GM18858 (cell line): Measurements from ENCODE around the gene TRIM17.
A peak's percentile ranks its signal among the peaks of the same experiment; 100 is the strongest.

ENCODE experiments used
- ATAC-seq: cut with Tn5 transposase; IDR thresholded peaks from one replicate; pipeline ENCODE4 v1.9.1; 2021; ENCODE audit not compliant: unreplicated experiment

Gene TRIM17

DNA sequence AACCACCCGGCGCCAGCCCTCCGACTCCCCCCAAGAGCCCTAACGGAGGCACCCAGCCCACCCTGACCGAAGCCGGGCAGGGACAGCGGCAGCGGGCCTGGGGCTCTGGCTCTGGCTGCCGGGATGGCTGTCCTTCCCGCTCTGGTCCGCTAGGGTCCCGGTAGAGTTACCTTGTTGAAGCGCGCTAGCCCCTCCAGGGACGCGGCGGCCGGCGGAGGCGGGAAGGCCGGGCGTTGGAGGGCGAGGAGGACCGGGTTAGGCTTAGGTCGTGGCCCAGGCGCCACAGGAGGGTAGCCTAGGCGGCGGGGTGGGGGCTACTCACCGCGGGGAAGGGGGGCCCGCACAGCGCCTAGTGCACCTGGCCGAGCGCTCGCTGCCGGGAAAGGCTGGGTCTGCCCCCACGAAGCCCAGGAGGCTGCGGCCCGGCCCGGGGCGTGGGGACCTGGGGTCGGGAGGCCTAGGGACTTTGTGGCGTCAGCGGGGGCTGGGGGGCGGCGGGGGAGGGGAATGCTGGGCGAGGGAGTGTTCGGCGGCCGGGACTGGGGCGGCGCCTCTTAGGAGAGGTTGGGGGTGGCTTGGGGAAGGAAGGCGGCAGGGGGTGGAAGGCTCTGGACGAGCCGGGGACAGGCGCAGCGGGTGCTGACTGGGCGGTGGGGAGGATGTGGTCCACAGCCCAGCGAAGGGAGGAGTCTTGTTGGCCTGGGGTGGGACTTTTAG, at the start of gene TRIM17:
TSS of gene TRIM17 (minus strand) at position 645 of the 717 bp plus-strand sequence. CDS start 1,789 bp downstream, outside the sequence.
- no peak for ATAC-seq

GRCh38 chr1:228465571-228466146, 49.0 kb upstream of the TRIM17 start:
- no peak for ATAC-seq

DNA sequence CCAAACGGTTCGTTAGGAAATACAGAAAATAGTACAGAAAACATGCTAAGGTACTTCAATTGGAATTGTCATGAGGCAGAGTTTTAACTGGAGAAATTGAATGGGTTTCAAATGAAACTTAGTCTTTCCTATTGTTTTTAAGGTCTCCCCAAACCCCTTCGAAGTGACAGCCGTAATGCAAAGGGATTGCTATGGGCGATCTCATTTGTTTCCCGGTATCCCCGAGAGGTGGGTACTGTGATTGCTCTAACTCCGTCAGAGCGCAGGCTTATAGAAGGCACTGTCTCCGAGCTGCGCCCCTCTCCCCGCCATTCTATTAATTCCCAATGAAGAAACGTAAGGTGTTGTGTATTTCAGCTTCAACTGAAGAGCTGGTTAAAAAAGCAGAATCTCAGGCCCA, 48.5 kb upstream of the TRIM17 start:
- ATAC-seq, result no peak

GRCh38 chr1:228464487-228464983, 47.9 kb upstream of the TRIM17 start:
- ATAC-seq, result peak; percentile 62

DNA sequence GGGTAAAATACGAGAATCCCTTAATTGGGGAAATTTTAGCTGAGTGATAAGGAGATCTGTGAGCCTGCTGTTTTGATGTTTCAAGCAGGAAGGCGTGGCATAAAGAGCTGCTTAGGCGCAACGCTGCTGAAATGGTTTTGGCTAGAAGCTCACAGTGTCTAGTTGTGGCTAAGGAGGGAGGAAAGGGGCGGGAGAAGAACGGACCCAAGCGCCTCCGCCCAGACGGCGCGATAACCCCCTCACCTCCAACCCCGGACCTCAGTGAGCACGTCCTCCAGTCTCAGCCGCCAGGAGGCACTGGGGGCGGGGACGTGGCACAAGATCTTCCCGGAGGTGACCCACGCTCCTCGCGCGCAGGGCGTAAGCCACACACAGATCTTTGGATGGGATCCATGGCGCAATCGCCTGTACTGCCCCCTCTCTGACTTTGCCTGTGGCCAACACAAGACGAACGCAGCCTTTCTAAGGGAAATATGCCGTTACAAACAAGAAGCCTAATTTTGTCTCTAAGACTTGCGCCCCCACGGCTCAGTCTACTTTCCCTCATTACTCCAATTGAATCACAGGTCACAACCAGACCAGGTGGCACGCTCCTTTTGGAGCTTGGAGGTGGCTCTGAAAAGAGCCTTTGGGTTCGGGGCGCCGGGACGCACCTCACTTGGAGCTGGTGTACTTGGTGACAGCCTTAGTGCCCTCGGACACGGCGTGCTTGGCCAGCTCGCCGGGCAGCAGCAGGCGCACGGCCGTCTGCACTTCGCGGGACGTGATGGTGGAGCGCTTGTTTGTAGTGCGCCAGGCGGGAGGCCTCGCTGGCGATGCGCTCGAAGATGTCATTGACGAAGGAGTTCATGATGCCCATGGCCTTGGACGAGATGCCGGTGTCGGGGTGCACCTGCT, 47.1 kb upstream of the TRIM17 start:
- peak; percentile 39 for ATAC-seq

DNA sequence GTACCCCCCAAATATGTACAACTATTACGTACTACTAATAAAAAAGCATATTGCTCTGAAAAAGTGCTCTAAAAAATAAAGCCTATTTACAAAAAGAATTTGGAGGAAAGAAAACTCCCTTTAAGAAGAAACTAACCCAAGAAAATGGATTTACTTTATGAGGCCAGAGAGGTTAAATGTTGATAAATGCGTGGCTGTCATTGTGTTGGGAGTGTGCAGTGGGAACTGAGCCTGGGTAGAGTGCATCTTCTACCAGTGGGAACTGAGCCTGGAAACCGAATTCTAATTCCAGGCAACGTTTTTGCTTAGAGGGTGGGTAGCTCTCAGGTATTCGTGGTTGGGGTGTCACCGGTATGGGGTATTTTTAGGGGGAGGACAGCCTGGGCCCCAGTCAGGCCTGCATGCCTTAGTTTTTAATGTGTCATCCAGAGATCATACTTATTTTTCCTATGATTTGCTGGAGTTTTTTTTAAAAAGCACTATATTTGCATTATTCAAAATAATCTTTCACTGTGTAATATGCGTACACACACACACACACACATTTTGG, 46.4 kb upstream of the TRIM17 start:
- ATAC-seq, result no peak

- ATAC-seq, result no peak
These were observed 45.9 kb upstream of the TRIM17 start for GRCh38 chr1:228462560-228462959.

DNA sequence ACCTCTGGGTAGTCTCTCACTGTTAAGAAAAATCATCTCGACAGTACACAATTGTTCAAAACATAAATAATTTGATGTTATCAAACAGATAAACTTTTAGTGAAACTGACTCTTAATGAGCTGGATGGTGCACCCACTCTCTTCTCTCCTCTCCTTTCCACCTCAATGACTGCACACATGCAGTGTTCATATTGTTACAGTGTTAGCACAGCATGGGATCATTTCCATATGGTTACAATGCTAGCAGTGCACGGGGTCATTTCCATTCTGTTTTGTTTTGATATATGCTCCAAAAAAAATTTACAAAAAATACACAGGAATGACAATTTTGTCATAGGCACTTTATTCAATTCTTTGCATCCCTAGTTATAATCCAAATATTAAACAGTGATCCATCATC, 44.2 kb upstream of the TRIM17 start:
- no peak for ATAC-seq

GRCh38 chr1:228459091-228459993, 42.7 kb upstream of the TRIM17 start:
- no peak for ATAC-seq

DNA sequence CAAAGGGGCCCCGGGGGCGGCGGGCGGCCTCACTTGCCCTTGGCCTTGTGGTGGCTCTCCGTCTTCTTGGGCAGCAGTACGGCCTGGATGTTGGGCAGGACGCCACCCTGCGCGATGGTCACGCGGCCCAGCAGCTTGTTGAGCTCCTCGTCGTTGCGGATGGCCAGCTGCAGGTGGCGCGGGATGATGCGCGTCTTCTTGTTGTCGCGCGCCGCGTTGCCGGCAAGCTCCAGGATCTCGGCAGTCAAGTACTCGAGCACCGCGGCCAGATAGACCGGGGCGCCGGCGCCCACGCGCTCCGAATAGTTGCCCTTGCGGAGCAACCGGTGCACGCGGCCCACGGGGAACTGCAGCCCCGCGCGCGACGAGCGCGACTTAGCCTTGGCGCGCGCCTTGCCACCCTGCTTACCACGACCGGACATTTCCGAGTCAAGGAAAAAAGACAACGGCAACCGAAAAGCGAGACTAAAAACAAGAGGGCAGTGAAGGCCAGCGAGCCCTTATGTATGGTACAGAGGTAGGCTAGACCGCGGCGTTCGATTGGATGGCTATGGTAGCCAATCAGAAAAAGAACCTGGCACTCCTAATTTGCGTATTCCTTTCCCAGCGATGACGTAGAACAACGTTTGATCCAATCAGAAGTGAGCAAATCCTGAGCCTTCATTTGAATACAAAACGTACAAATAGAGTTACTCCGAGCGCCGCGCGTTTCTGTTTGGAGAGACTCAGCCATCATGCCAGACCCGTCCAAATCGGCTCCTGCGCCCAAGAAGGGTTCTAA, 40.9 kb upstream of the TRIM17 start:
- peak; percentile 83 for ATAC-seq

GRCh38 chr1:228457017-228457395, 40.3 kb upstream of the TRIM17 start:
- no peak for ATAC-seq

- no peak for ATAC-seq
These were observed 39.8 kb upstream of the TRIM17 start for GRCh38 chr1:228456252-228457016.

GRCh38 chr1:228455715-228456114, 39.1 kb upstream of the TRIM17 start:
- ATAC-seq, result no peak

DNA sequence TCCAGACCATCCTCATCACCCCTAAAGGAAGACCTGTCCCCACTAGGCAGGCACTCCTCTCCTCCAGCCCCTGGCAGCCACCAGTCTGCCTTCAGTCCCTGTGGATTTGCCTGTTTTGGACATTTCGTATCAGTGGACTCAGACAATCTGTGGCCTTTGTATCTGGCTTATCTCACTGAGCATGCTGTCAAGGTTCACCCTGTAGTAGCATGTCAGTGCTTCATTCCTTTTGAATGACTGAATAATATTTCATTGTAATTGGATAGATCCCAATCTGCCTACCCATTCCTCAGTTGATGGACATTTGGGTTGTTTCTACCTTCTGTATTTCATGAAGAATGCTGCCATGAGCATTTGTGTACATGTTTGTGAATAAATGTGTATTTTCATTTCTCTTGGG, 37.6 kb upstream of the TRIM17 start:
- no peak for ATAC-seq

DNA sequence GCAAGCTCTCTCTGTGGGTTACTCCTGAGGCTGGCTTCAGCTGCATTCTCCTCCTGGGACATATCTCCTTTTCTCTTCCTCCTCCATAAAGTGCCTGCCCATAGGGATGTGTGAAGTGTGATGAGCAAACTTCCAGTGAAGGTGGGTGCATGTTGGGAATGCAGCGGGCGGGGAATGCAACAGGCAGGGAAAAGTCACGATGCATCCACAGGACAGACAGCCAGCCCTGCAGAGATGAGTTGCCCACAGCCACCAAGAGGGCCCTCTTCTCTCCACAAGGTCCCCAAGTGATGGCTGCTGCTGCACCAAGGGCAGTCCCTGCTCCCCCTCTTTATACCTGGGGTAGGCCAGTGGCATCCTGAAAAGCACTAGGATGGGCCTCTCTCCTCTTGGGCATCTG, 37.0 kb upstream of the TRIM17 start:
- ATAC-seq, result no peak

GRCh38 chr1:228453022-228453560, 36.4 kb upstream of the TRIM17 start:
- no peak for ATAC-seq

DNA sequence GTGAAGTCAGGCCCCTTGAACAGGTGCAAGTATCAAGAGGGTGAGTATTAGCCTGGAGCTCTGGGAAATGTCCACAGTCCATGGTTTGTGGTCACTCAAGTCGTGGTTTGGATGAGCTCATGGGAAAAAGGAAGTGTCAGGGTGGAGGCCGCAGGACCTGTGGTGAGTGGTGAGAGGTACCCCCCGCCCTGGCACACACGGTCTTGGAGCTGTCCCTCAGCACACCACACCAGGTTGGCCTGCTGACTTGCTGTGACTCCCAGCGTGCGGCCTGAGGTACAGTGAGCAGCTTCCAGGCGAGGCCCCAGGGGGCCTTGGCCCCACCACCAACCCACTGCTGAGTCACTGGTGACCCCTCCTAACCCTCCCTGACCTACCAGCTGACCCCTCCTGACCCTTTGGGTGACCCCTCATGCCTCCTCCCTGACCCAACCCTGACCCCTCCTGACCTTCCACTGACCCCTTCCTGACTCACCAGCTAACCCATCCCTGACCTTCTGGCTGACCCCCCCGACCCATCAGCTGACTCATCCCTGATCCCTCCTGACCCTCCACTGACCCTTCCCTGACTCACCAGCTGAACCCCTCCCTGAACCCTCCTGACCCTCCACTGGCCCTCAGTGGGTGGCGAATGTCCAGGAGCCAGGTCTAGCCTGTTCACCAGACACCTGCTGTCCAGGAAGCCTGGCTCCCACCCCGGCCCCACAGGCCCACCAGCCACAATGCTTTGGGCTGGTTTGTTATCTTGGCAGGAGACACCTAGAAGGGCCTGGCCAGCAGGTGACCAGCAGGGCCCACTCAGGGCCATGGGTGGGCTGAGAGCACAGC, 35.7 kb upstream of the TRIM17 start:
- ATAC-seq, result no peak

DNA sequence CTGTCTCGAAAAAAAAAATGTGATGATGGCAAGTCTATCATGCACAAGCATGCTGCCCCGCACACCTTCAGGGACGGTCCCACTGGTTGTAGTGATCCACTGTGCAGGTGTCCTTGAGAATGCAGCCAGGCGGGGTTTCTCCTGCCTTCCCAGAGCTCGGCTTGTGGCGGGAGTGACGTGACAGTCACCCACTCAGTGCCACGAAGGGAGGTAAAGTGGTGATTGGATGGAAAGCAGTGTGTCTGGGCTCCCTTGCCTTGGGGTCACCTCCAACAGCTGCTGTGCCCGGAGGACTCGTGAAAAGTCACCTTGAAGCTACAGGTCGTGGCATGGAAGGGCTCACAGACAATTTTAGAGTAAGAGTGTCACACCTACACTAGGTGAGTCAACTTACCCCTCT, 33.5 kb upstream of the TRIM17 start:
- no peak for ATAC-seq
